Upper lobe of left lung (tissue), 4 donors: ENCODE results near the gene VSTM2L.

Experiments used
- EP300 ChIP-seq, 4 donors: sonication (generic); formaldehyde crosslinking; IDR thresholded peaks; one replicate each; pipeline ENCODE4 v1.5.1; 2017; ENCODE audit warnings: antibody characterized with exemption in 4 of 4, control low read depth in 2 of 4
- POLR2AphosphoS5 ChIP-seq, 2 donors: sonication (generic); formaldehyde crosslinking; IDR thresholded peaks; one replicate each; pipeline ENCODE4 v1.5.1; 2017; ENCODE audit warnings: antibody characterized with exemption in 2 of 2

DNA sequence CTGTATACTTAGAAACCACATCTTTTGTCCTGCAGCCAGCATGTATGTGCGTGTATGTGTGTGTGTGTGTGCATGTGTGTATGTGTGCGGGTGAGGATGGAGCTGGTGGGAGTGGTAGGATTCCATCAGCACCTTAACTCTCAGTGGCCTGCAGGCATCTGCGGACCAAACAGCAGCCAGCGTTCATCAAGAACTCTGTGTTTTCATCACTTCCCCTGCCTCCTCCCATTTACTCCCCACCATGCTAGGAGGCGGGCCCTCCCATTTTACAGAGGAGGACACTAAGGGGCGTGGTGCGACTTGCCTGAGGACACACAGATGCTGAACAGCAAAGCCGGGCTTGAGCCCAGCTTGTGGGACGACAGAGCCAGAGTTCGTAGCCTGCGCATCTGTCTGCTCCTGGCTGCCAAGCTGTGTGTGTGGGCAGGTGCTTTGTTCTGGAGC lies 8.9 kb downstream of the VSTM2L start:
- TF ChIP-seq EP300 (IDR thresholded peaks at IDR 0.05), result no peak
- no peak for TF ChIP-seq POLR2AphosphoS5 (IDR thresholded peaks at IDR 0.05)
